IMR-90 (cell line): Measurements from ENCODE around the gene CRY2. TPM values are rescaled to one million over a fixed set of nuclear protein-coding genes. Genes with fewer than 3 reads are reported as not detected.

Experiments
- ATAC-seq: fragments of 200-7000 bp; cut with Tn5 transposase; 2 replicates; pipeline ENCODE4 v1.9.1; 2020; ENCODE audit warnings: low read depth, mild to moderate bottlenecking, moderate library complexity
- BruUV-seq: library from RNA; stranded (reverse); fragments of 400-500 nt; replicated peaks from 2 replicates; lab custom pipeline; 2021; lab: Mats Ljungman, UMichigan
- CTCF ChIA-PET: fragments of 300-600 bp; formaldehyde crosslinking; extraction: SDS; loops from one replicate; lab custom pipeline; 2021; ENCODE audit warnings: antibody characterized with exemption; lab: Yijun Ruan, JAX
- POLR2A ChIA-PET: fragments of 300-600 bp; sonication (Branson Sonifier 250); formaldehyde crosslinking; loops from one replicate; lab custom pipeline; 2022; ENCODE audit warnings: antibody characterized with exemption; ENCODE audit not compliant: unreplicated experiment; lab: Charles Lee
- DNase-seq: peaks from one replicate; pipeline ENCODE4 v3.0.0; 2013
- H2AFZ ChIP-seq: replicated peaks from 2 replicates; pipeline ENCODE3; 2013; ENCODE audit warnings: low read length, mild to moderate bottlenecking; ENCODE audit not compliant: poor library complexity
- H2AK5ac ChIP-seq: 2 replicates; pipeline ENCODE4 v1.6.1; 2013; ENCODE audit warnings: low read depth, low read length, inconsistent platforms
- H2AK9ac ChIP-seq: replicated peaks from 2 replicates; pipeline ENCODE3; 2013; ENCODE audit warnings: mild to moderate bottlenecking, low read depth, low read length, moderate library complexity; ENCODE audit not compliant: poor library complexity
- H2BK120ac ChIP-seq: 2 replicates; pipeline ENCODE4 v1.6.1; 2013; ENCODE audit warnings: low read depth, low read length, inconsistent platforms
- H2BK15ac ChIP-seq: 3 replicates; pipeline ENCODE4 v1.6.1; 2013; ENCODE audit warnings: low read depth, low read length, inconsistent platforms
- H2BK20ac ChIP-seq: 2 replicates; pipeline ENCODE4 v1.6.1; 2013; ENCODE audit warnings: low read depth, mild to moderate bottlenecking, inconsistent platforms, low read length, moderate library complexity
- H2BK5ac ChIP-seq: 2 replicates; pipeline ENCODE4 v1.6.1; 2013; ENCODE audit warnings: mild to moderate bottlenecking, low read depth, low read length, inconsistent platforms; ENCODE audit not compliant: poor library complexity, severe bottlenecking
- H3K14ac ChIP-seq: replicated peaks from 2 replicates; pipeline ENCODE4 v1.6.1; 2013; ENCODE audit warnings: low read depth, low read length, inconsistent platforms
- H3K18ac ChIP-seq: 2 replicates; pipeline ENCODE4 v1.6.1; 2013; ENCODE audit warnings: low read depth, low read length, control low read depth
- H3K23ac ChIP-seq: 2 replicates; pipeline ENCODE4 v1.6.1; 2013; ENCODE audit warnings: low read depth, low read length, inconsistent platforms
- H3K27ac ChIP-seq: 2 replicates; pipeline ENCODE4 v1.5.1; 2013; ENCODE audit warnings: mild to moderate bottlenecking, control low read depth, low read length; ENCODE audit not compliant: insufficient read depth
- H3K27me3 ChIP-seq: 2 replicates; pipeline ENCODE4 v1.6.1; 2013; ENCODE audit warnings: low read length; ENCODE audit not compliant: control insufficient read depth, insufficient read depth
- H3K36me3 ChIP-seq: 2 replicates; pipeline ENCODE4 v1.6.1; 2013; ENCODE audit warnings: low read length, mixed read lengths; ENCODE audit not compliant: control insufficient read depth, insufficient read depth
- H3K4ac ChIP-seq: 2 replicates; pipeline ENCODE4 v1.6.1; 2013; ENCODE audit warnings: low read depth, low read length, inconsistent platforms
- H3K4me1 ChIP-seq: 2 replicates; pipeline ENCODE4 v1.6.1; 2013; ENCODE audit warnings: low read length, mixed read lengths; ENCODE audit not compliant: control insufficient read depth, insufficient read depth
- H3K4me2 ChIP-seq: 2 replicates; pipeline ENCODE4 v1.6.1; 2013; ENCODE audit warnings: low read depth, mild to moderate bottlenecking, control low read depth, low read length, moderate library complexity
- H3K4me3 ChIP-seq: 2 replicates; pipeline ENCODE4 v1.5.1; 2013; ENCODE audit warnings: low read depth, mild to moderate bottlenecking, control low read depth, low read length, moderate library complexity; ENCODE audit not compliant: insufficient read depth
- H3K56ac ChIP-seq: 2 replicates; pipeline ENCODE4 v1.6.1; 2013; ENCODE audit warnings: low read length, inconsistent platforms; ENCODE audit not compliant: insufficient read depth; ENCODE audit errors: extremely low read depth
- H3K79me1 ChIP-seq, 2 experiments: 2 replicates each; pipeline ENCODE4 v1.6.1; 2013; ENCODE audit warnings: low read length in 2 of 2, inconsistent platforms in 1 of 2, low read depth in 1 of 2
- H3K9ac ChIP-seq: 2 replicates; pipeline ENCODE4 v1.6.1; 2013; ENCODE audit warnings: low read depth, low read length, control low read depth
- H3K9me1 ChIP-seq: 2 replicates; pipeline ENCODE4 v1.6.1; 2013; ENCODE audit warnings: low read length, inconsistent platforms; ENCODE audit not compliant: insufficient read depth
- H3K9me3 ChIP-seq: 2 replicates; pipeline ENCODE4 v1.6.1; 2013; ENCODE audit warnings: low read length; ENCODE audit not compliant: control insufficient read depth, insufficient read depth
- H4K20me1 ChIP-seq: 2 replicates; pipeline ENCODE4 v1.6.1; 2013; ENCODE audit warnings: low read length, inconsistent platforms; ENCODE audit not compliant: insufficient read depth
- H4K5ac ChIP-seq: 2 replicates; pipeline ENCODE4 v1.6.1; 2013; ENCODE audit warnings: mild to moderate bottlenecking, low read depth, low read length, control low read depth
- H4K8ac ChIP-seq, 2 experiments: 2 replicates each; pipeline ENCODE4 v1.6.1; 2013; ENCODE audit warnings: low read depth in 2 of 2, low read length in 2 of 2, control low read depth in 1 of 2, inconsistent platforms in 1 of 2
- H4K91ac ChIP-seq: 2 replicates; pipeline ENCODE4 v1.6.1; 2013; ENCODE audit warnings: low read depth, low read length, inconsistent platforms; ENCODE audit not compliant: insufficient read depth
- BHLHE40 ChIP-seq: fragments of 150-350 bp; IDR thresholded peaks from 2 replicates; pipeline ENCODE4 v1.6.1; 2016; ENCODE audit warnings: mild to moderate bottlenecking, low read depth, low read length
- CEBPB ChIP-seq: IDR thresholded peaks from 2 replicates; pipeline ENCODE4 v1.6.1; 2012; ENCODE audit warnings: low read depth, low read length, improper control_type of control experiment
- CTCF ChIP-seq: conservative IDR thresholded peaks from 2 replicates; pipeline ENCODE4 v1.5.1; 2012; ENCODE audit warnings: mild to moderate bottlenecking, low read depth, low read length, improper control_type of control experiment
- ELK1 ChIP-seq: fragments of 150-350 bp; IDR thresholded peaks from 2 replicates; pipeline ENCODE4 v1.6.1; 2016; ENCODE audit warnings: low read depth, mild to moderate bottlenecking, low read length, moderate library complexity, borderline replicate concordance
- FOS ChIP-seq: fragments of 150-350 bp; IDR thresholded peaks from 2 replicates; pipeline ENCODE4 v1.6.1; 2016; ENCODE audit warnings: low read depth, low read length
- MAFK ChIP-seq: IDR thresholded peaks from 2 replicates; pipeline ENCODE4 v1.6.1; 2012; ENCODE audit warnings: low read depth, low read length, improper control_type of control experiment
- NFE2L2 ChIP-seq: fragments of 150-350 bp; IDR thresholded peaks from 2 replicates; pipeline ENCODE4 v1.6.1; 2016; ENCODE audit warnings: low read depth, mild to moderate bottlenecking, low read length
- RAD21 ChIP-seq: IDR thresholded peaks from 2 replicates; pipeline ENCODE4 v1.6.1; 2012; ENCODE audit warnings: low read length, improper control_type of control experiment
- RCOR1 ChIP-seq: IDR thresholded peaks from 2 replicates; pipeline ENCODE4 v1.6.1; 2012; ENCODE audit warnings: mild to moderate bottlenecking, low read length, improper control_type of control experiment; ENCODE audit not compliant: insufficient replicate concordance
- WGBS, 2 experiments: methylation state at CpG; one replicate each; pipeline versions ENCODE4 v1.1.5 to v1.1.7; 2013; ENCODE audit warnings: missing lambda C conversion rate in 2 of 2; ENCODE audit not compliant: insufficient read length in 1 of 2; ENCODE audit errors: extremely low coverage in 2 of 2; 5-methylcytosine and 5-hydroxymethylcytosine counted together
- dilution Hi-C: fragments of 300-500 bp; cut with HindIII; formaldehyde crosslinking; loops from one replicate; pipeline ENCODE4 v1.14.3; 2018; ENCODE audit warnings: low sequenced_read_pairs; ENCODE audit not compliant: unreplicated experiment
- in situ Hi-C: fragments of 300-500 bp; cut with MboI; formaldehyde crosslinking; loops from 3 replicates; pipeline ENCODE4 v1.14.3; 2019; ENCODE audit warnings: low sequenced_read_pairs, inconsistent platforms, mixed read lengths
- intact Hi-C: fragments of 100-400 bp; cut with micrococcal nuclease; formaldehyde crosslinking; loops from 2 replicates; pipeline ENCODE4 v1.10.0; 2022
- polyA plus RNA-seq, 3 experiments: library from polyadenylated mRNA; depleted of rRNA; stranded (reverse); fragments of >200 nt; gene quantifications; 2 replicates each; pipeline ENCODE4 v1.2.3, GENCODE V29; 2012; ENCODE audit warnings: low replicate concordance in 1 of 3
- total RNA-seq: library from RNA; depleted of rRNA; stranded (reverse); fragments of >200 nt; gene quantifications from 2 replicates; pipeline ENCODE4 v1.2.3, GENCODE V29; 2012
- TF ChIP-seq, protein P1 (sequence below): fragments of 150-350 bp; IDR thresholded peaks from 2 replicates; pipeline ENCODE4 v1.6.1; 2017; ENCODE audit warnings: mild to moderate bottlenecking, antibody characterized with exemption, low read length, low read depth

CRY2 gene
- total and polyA plus RNA-seq, 2 of the 4 experiments (the other 2 are of a cell fraction): 12.2 to 13.1 TPM

GRCh38 chr11:45833761-45834160 lies 13.5 kb upstream of the CRY2 start:
- H3K27me3 ChIP-seq: peaks cover 22% of the 10 kb centered on the region
- H3K9me1 ChIP-seq: no peaks in the 10 kb centered on the region
- H3K14ac ChIP-seq: no peak overlapping the region
- H3K9me3 ChIP-seq: no peaks in the 10 kb centered on the region
- DNase-seq: no peak
- H2AK9ac ChIP-seq: no peak overlapping the region
- H3K18ac ChIP-seq: no peak overlapping the region
- no peaks in the 10 kb centered on the region for H3K36me3 ChIP-seq
- no TSS peak for BruUV-seq
- H3K4me3 ChIP-seq: no peak overlapping the region
- H3K4me1 ChIP-seq: no peaks in the 10 kb centered on the region
- H3K4ac ChIP-seq: no peak overlapping the region
- H2AK5ac ChIP-seq: no peak overlapping the region
- in situ Hi-C loops (no loop called here), dilution Hi-C loops (no loop called here), intact Hi-C loops (no loop called here)
- no peak overlapping the region for H2AFZ ChIP-seq
- H2BK120ac ChIP-seq: no peak overlapping the region
- H3K4me2 ChIP-seq: no peak overlapping the region
- H3K27ac ChIP-seq: no peak overlapping the region
- 59% methylated on average over 3 of the region's 3 CpGs; no CpG with 5 or more reads in 1 of the 2 experiments for WGBS, 2 experiments
- H4K8ac ChIP-seq: no peak overlapping the region
- TF ChIP-seq RCOR1 (no peak), CTCF (no peak), RAD21 (no peak), CEBPB (no peak), MAFK (no peak), ELK1 (no peak), FOS (no peak), NFE2L2 (no peak), BHLHE40 (no peak)
- TF ChIP-seq, protein P1, sequence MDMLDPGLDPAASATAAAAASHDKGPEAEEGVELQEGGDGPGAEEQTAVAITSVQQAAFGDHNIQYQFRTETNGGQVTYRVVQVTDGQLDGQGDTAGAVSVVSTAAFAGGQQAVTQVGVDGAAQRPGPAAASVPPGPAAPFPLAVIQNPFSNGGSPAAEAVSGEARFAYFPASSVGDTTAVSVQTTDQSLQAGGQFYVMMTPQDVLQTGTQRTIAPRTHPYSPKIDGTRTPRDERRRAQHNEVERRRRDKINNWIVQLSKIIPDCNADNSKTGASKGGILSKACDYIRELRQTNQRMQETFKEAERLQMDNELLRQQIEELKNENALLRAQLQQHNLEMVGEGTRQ: no peak
- no peak overlapping the region for H2BK5ac ChIP-seq
- POLR2A ChIA-PET: no interaction called here
- CTCF ChIA-PET: no interaction called here
- no peak overlapping the region for H3K56ac ChIP-seq
- no peak overlapping the region for H4K5ac ChIP-seq
- H2BK15ac ChIP-seq: no peak overlapping the region
- no peak overlapping the region for H3K23ac ChIP-seq
- H2BK20ac ChIP-seq: no peak overlapping the region
- ATAC-seq: no peak
- H3K79me1 ChIP-seq: no peaks in the 10 kb centered on the region
- no peak overlapping the region for H3K9ac ChIP-seq
- H4K91ac ChIP-seq: no peak overlapping the region
- no peaks in the 10 kb centered on the region for H4K20me1 ChIP-seq
